GM12872 (cell line): Measurements from ENCODE around the gene TBX1.

Source experiments
- CTCF ChIP-seq: IDR thresholded peaks from 3 replicates; pipeline ENCODE4 v1.5.1; 2011; ENCODE audit warnings: low read depth, mild to moderate bottlenecking, low read length, moderate library complexity; ENCODE audit not compliant: insufficient read depth

The TBX1 gene

DNA sequence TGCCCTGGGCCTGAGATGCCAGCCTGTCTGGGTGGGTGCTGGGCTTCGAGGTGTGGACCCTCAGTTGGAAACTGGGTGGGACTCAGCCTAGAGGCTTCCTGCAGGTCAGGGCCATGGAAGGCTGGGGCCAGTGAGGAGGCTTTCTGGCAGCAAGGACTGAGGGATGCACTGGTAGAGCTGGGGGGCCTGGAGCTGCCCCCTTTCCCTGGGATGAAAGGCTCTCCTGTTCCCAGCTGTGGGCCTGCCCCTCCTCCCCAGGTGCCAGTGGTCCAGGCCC, 43.8 kb upstream of the TBX1 start:
- TF ChIP-seq CTCF = no peak

DNA sequence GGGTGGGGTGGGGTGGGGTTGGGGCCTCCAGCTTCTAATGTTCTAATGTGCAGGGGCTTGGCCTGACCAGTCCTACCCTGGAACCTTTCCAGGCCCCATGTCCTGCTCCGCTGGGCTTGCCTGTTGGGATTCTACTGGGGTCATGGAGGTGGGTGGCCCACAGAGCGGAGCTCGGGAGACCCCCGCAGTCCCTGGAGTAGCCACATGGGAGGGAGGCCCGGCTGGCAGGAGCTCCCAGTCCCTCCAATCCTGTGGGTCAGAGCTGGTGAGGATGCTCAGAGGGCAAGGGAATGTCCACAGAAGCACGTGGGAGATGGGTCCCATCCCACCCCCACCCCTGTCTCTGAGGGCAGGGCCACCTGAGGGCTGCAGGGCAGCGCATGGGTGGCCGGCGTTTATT, 43.4 kb upstream of the TBX1 start:
- TF ChIP-seq CTCF = no peak

DNA sequence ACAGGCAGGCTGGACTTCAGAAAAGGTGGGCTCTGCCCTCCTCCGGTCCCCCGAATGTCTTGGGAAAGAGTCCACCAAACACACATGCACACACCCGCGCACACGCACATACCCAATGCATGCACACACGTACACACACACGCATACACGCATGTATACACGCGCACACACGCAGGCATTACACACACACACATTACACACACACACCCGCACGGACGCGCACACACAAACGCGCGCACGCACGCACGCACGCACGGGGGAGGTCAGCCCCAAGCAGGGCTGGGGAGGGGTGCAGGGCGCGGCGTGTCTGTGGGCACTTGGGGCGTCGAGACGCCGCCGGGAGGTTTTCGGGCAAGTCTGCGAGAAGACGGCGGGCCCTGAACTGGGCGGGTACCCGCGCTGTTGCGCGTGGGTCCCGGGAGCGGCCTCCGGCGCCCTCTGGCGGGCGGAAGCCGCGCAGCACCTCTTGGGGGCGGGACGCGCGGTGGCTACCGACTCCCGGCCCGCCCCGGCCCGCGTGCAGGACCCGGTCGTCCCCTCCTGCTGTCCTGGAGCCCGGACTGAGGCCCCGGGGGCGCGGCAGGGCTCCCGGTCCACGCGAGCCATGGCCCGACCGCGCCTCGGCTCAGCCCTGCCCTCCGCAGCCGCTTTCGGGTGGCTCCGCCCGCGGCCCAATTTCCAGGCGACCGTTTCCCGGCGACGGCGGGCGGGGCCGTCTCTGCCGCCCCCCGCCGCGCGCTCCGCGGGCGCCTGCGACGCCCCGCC, 42.7 kb upstream of the TBX1 start:
- TF ChIP-seq CTCF = peak; percentile 89

GRCh38 chr22:19718456-19719049, 42.0 kb upstream of the TBX1 start:
- no peak for TF ChIP-seq CTCF

DNA sequence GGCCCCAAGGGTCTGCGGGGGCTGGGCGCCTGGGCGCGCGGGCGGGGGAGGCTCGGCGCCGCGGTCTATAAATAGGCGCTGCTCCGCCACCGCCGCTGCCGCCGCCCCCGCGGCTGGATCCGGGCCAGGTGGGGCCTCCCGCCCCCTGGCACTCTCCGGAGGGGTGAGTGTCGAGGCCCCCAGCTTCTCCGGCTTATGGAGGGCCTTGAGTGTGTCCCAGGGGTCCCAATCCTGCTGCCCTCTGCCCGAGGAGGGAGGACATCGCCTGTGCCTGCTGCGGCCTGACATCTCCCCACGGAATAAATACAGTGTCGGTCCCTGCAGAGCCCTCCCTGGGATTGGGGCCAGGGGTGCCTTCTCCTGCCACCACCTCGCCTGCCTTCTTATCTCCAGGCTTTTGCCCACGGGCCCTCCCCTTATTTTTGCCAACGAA, 41.5 kb upstream of the TBX1 start:
- no peak for TF ChIP-seq CTCF

DNA sequence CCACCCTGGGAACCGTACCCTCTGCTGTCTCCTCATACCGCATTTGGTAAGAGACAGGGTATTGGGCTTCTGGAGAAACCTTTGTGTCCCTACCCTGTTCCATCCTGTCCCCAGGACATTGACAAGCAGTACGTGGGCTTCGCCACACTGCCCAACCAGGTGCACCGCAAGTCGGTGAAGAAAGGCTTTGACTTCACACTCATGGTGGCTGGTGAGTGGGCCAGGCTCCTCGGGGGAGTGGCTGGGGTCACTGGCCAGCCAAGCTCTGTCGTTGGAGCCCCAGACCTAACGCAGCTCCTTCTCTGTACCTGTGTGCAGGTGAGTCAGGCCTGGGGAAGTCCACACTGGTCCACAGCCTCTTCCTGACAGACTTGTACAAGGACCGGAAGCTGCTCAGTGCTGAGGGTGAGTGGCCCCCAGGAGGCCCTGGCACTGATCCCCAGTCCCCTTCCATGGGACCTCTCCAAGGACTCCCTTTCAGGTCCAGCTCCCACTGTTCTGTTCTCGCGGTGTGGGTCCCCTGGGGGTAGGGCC, 41.0 kb upstream of the TBX1 start:
- TF ChIP-seq CTCF = no peak

DNA sequence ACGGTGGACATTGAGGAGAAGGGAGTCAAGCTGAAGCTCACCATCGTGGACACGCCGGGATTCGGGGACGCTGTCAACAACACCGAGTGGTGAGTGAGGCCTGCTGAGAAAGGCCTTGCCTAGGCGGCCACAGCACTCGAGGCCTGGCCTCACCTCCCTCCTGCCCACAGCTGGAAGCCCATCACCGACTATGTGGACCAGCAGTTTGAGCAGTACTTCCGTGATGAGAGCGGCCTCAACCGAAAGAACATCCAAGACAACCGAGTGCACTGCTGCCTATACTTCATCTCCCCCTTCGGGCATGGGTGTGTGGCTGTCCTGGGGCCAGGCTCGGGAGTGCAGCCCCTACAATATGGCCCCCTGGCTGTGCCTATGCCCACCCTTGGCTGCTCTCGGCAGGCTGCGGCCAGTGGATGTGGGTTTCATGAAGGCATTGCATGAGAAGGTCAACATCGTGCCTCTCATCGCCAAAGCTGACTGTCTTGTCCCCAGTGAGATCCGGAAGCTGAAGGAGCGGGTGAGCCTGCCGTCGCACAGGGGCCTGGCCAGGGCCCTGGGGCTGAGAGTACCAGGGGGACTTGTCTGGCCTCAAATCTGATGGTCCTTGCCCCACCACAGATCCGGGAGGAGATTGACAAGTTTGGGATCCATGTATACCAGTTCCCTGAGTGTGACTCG, 40.3 kb upstream of the TBX1 start:
- no peak for TF ChIP-seq CTCF
